Body of pancreas (tissue), 4 donors: Measurements from ENCODE around the gene COX11. TPM values are rescaled to one million over a fixed set of nuclear protein-coding genes. Genes with fewer than 3 reads are reported as not detected.

Experiments
- ATAC-seq: fragments of 150-250 bp; one replicate; pipeline ENCODE4 v1.9.1; 2016
- DNase-seq, 4 donors: peaks; one replicate each; pipeline ENCODE4 v3.0.0-alpha.2; 2019
- H3K27ac ChIP-seq, 4 donors: fragments of 200-600 bp; sonication (generic); 1 replicate in 3 of 4; 2 replicates in 1 of 4; pipeline versions ENCODE4 v1.5.1 to v1.6.1; 2016 to 2019; ENCODE audit warnings: mild to moderate bottlenecking in 1 of 4, mixed read lengths in 1 of 4, moderate library complexity in 1 of 4
- H3K27me3 ChIP-seq, 2 donors: fragments of 200-600 bp; sonication (generic); one replicate each; pipeline ENCODE4 v1.6.0; 2016; ENCODE audit warnings: mild to moderate bottlenecking in 1 of 2
- H3K36me3 ChIP-seq, 2 donors: fragments of 200-600 bp; sonication (generic); replicated peaks in 1 of 2; 2 replicates each; pipeline ENCODE4 v1.5.1; 2016; ENCODE audit warnings: low read depth in 2 of 2; ENCODE audit not compliant: insufficient read depth in 1 of 2
- H3K4me1 ChIP-seq: fragments of 200-600 bp; sonication (generic); one replicate; pipeline ENCODE4 v1.6.0; 2016
- H3K4me3 ChIP-seq, 2 donors: fragments of 200-600 bp; sonication (generic); 1 replicate in 1 of 2; 2 replicates in 1 of 2; pipeline ENCODE4 v1.5.1; 2016 to 2019
- H3K9me3 ChIP-seq, 3 donors: fragments of 200-600 bp; sonication (generic); 1 replicate in 2 of 3; 2 replicates in 1 of 3; pipeline ENCODE4 v1.5.1; 2016
- POLR2A ChIP-seq, 3 donors: fragments of 450-650 bp; IDR thresholded peaks; one replicate each; pipeline ENCODE4 v1.6.1; 2016; ENCODE audit warnings: antibody characterized with exemption in 3 of 3, mild to moderate bottlenecking in 2 of 3
- WGBS, 2 donors: methylation state at CpG; one replicate each; pipeline ENCODE4 v1.1.5; 2017; 5-methylcytosine and 5-hydroxymethylcytosine counted together
- intact Hi-C: fragments of 100-400 bp; cut with DNase I; formaldehyde crosslinking; loops from one replicate; pipeline ENCODE4 v1.15.1; 2023
- total RNA-seq, 2 donors: library from RNA; depleted of rRNA; stranded (reverse); fragments of >200 nt; gene quantifications; one replicate each; pipeline ENCODE4 v1.1.0, GENCODE V29; 2016
- TF ChIP-seq, protein P1 (sequence below), 7 experiments: fragments of 450-650 bp in 4 of 7; fragments of 200-600 bp in 3 of 7; sonication (generic) in 3 of 7; IDR thresholded peaks; one replicate each; pipeline ENCODE4 v1.5.1; 2016 to 2019; ENCODE audit warnings: antibody characterized with exemption in 7 of 7

Gene COX11
- total RNA-seq, 2 donors from 2014 or later: 19.8 to 30.1 TPM

- ATAC-seq (no peak), DNase-seq (no peak)
- H3K9me3 ChIP-seq: no peaks in the 10 kb centered on the region
- TF ChIP-seq POLR2A (IDR thresholded peaks at IDR 0.05): no peak
- TF ChIP-seq, protein P1, sequence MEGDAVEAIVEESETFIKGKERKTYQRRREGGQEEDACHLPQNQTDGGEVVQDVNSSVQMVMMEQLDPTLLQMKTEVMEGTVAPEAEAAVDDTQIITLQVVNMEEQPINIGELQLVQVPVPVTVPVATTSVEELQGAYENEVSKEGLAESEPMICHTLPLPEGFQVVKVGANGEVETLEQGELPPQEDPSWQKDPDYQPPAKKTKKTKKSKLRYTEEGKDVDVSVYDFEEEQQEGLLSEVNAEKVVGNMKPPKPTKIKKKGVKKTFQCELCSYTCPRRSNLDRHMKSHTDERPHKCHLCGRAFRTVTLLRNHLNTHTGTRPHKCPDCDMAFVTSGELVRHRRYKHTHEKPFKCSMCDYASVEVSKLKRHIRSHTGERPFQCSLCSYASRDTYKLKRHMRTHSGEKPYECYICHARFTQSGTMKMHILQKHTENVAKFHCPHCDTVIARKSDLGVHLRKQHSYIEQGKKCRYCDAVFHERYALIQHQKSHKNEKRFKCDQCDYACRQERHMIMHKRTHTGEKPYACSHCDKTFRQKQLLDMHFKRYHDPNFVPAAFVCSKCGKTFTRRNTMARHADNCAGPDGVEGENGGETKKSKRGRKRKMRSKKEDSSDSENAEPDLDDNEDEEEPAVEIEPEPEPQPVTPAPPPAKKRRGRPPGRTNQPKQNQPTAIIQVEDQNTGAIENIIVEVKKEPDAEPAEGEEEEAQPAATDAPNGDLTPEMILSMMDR (IDR thresholded peaks at IDR 0.05): no peak
- H3K27ac ChIP-seq: no peak overlapping the region
- intact Hi-C loops: no loop called here
- H3K36me3 ChIP-seq: no peaks in the 10 kb centered on the region
- H3K27me3 ChIP-seq: no peaks in the 10 kb centered on the region
- H3K4me1 ChIP-seq: no peaks in the 10 kb centered on the region
- WGBS, 2 donors: 70 to 85% methylated on average over 1 of the region's 1 CpG
- no peak overlapping the region for H3K4me3 ChIP-seq
Observed at GRCh38 chr17:54985476-54985875, 17.0 kb upstream of the COX11 start.

DNA sequence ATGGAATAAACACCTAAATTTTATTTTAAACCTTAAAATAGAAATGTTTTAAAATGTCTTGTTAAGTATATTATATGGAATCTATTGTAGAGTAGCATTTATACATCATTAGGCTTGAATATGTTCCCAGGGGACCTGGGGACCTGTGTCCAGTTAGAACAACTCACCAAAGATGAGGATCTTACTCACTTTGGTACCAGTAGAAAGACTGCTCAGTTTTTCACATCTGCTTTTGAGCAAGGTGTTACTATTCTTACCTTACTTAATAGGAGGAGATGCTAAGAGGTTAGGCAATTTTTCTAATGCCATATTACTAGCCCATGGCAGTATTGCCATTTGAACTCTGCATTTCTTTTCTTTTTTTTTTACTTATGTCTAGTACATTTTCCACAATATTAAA is 14.8 kb upstream of the COX11 start:
- no peaks in the 10 kb centered on the region for H3K4me1 ChIP-seq
- no peaks in the 10 kb centered on the region for H3K36me3 ChIP-seq
- no peak for TF ChIP-seq POLR2A (IDR thresholded peaks at IDR 0.05)
- TF ChIP-seq, protein P1 (IDR thresholded peaks at IDR 0.05): no peak
- DNase-seq (no peak), ATAC-seq (no peak)
- no peak overlapping the region for H3K27ac ChIP-seq
- intact Hi-C loops: no loop called here
- no peak overlapping the region for H3K4me3 ChIP-seq
- H3K27me3 ChIP-seq: no peaks in the 10 kb centered on the region
- no peaks in the 10 kb centered on the region for H3K9me3 ChIP-seq

- Histone ChIP-seq H3K27ac (no peak overlapping the region), H3K4me3 (no peak overlapping the region), H3K9me3 (no peaks in the 10 kb centered on the region), H3K36me3 (no peaks in the 10 kb centered on the region), H3K4me1 (no peaks in the 10 kb centered on the region), H3K27me3 (no peaks in the 10 kb centered on the region)
- ATAC-seq (no peak), DNase-seq (peak in 2 of 4 donors; percentile 13 to 34)
- intact Hi-C loops: no loop called here
- TF ChIP-seq POLR2A (IDR thresholded peaks at IDR 0.05): no peak
- TF ChIP-seq, protein P1 (IDR thresholded peaks at IDR 0.05): no peak
Observed at GRCh38 chr17:54982399-54982798, 13.9 kb upstream of the COX11 start.

GRCh38 chr17:54980375-54980774 is 11.9 kb upstream of the COX11 start:
- Histone ChIP-seq H3K9me3 (no peaks in the 10 kb centered on the region), H3K36me3 (no peaks in the 10 kb centered on the region), H3K4me3 (no peak overlapping the region), H3K27me3 (no peaks in the 10 kb centered on the region), H3K27ac (no peak overlapping the region), H3K4me1 (no peaks in the 10 kb centered on the region)
- intact Hi-C loops: no loop called here
- DNase-seq (no peak), ATAC-seq (no peak)
- WGBS, 2 donors: 67 to 90% methylated on average over 3 of the region's 3 CpGs
- TF ChIP-seq POLR2A (IDR thresholded peaks at IDR 0.05): no peak
- TF ChIP-seq, protein P1 (IDR thresholded peaks at IDR 0.05): no peak

DNA sequence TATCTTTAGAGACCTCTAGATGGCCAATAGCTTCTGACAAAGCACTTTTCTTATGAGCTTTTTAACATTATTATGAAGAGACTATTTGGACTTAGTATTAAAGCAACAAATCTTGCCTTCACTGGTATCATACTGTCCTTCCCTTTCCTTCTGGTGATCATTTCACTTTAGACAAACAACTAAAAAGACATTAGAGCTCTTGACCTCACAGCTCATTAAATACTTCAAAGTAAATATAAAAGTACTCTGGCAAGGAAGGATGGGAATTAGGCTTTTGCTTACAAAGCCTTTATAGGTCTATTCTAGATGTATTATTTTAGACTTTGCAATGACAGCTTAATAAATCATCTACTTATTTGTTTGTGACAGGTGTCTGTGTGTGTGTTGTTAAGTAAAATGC is 11.2 kb upstream of the COX11 start:
- no peak for DNase-seq
- no peaks in the 10 kb centered on the region for H3K27me3 ChIP-seq
- TF ChIP-seq POLR2A (IDR thresholded peaks at IDR 0.05): no peak
- TF ChIP-seq, protein P1 (IDR thresholded peaks at IDR 0.05): no peak
- ATAC-seq: no peak
- H3K36me3 ChIP-seq: no peaks in the 10 kb centered on the region
- H3K27ac ChIP-seq: no peak overlapping the region
- intact Hi-C loops: no loop called here
- H3K9me3 ChIP-seq: no peaks in the 10 kb centered on the region
- H3K4me1 ChIP-seq: no peaks in the 10 kb centered on the region
- no peak overlapping the region for H3K4me3 ChIP-seq
